GM21619 (cell line): ENCODE data around the gene CFAP46.
"Not testable (repeated sequence)": the region's sequence is repeated elsewhere in the genome, so short reads cannot be mapped to it uniquely, and the experiment has no call there.

Experiments used
- ATAC-seq: cut with Tn5 transposase; IDR thresholded peaks from one replicate; pipeline ENCODE4 v1.9.1; 2021; ENCODE audit not compliant: unreplicated experiment

CFAP46 gene

GRCh38 chr10:132846631-132847415 lies 95.5 kb downstream of the CFAP46 start:
- ATAC-seq = no peak

GRCh38 chr10:132845780-132846595 lies 96.4 kb downstream of the CFAP46 start:
- no peak for ATAC-seq

- ATAC-seq = no peak
These were observed 97.3 kb downstream of the CFAP46 start for GRCh38 chr10:132845041-132845551.

- ATAC-seq = no peak
These were observed 98.1 kb downstream of the CFAP46 start for GRCh38 chr10:132844069-132844809.

DNA sequence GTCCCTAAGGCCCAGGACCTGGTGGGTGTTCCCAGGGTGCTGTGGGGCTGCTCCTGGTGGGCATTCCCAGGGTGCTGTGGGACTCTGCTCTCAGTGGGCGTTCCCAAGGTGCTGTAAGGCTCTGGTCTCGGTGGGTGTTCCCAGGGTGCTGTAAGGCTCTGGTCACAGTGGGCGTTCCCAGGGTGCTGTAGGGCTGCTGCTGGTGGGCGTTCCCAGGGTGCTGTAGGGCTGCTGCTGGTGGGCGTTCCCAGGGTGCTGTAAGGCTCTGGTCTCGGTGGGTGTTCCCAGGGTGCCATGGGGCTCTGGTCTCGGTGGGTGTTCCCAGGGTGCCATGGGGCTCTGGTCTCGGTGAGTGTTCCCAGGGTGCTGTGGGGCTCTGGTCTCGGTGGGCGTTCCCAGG lies 99.1 kb downstream of the CFAP46 start:
- ATAC-seq = not testable (repeated sequence)

GRCh38 chr10:132842397-132842796 lies 100.0 kb downstream of the CFAP46 start:
- no peak for ATAC-seq

- no peak for ATAC-seq
These were observed 100.8 kb downstream of the CFAP46 start for GRCh38 chr10:132841615-132841975.

DNA sequence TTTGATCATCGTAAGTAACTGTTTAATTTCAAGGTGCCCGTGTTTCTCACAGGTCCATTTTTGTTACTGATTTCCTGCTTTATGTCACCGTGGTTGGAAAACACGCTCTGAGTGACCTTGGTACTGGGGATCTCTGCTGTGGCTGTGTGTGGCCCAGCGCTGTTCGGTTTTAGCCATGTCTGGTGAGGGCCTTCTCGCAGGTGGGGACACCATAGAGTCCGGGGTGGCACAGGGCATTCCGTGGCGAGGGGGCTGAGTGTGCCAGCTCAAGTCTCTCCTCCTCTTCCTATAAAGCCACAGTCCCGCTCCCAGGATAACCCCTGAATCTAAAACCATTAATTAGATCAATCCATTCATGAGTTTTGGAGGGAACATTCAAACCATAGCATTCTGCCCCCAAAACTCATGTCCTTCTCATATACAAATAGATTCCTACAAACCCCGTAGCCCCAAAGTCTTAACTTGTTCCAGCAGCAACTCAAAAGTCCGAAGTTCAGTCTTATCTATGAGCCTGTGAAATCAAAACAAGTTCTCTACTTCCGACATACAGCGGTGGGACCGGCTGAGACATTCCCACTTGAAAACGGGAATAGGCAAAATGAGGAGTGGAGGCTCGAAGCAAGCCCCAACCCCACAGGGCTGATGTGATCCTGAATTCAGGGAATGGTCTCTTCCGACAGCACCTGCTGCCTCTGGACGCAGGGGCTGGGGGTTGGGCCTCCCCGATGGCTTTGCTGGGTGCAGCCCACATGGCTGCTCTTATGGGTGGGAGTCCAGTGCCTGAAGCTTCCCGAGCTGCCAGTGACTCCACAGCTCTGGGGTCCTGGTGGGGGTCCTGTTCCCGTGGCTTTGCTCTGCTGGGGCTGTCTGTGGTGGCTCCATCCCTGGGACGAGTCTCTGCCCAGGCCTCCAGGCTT lies 101.4 kb downstream of the CFAP46 start:
- no peak for ATAC-seq

DNA sequence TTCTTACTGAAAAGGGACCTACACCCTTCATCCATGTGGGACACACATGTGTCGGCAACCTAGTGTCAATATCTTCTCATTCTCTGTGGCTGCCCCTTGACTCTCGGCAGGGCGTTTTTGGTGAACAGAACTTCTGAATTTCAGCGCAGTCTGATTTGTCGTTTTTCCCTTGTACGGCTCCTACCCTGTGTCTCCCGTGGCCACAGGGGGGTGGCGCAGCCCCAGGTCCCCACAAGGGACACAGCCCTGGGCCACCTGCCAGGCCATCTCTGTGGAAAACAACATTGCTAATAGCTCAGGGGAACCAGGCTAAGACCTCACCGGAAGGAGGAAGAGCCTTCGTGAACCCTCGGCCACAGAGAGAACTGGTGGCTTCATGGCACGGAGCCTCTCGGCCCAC lies 103.3 kb downstream of the CFAP46 start:
- ATAC-seq = no peak

- no peak for ATAC-seq
These were observed 103.9 kb downstream of the CFAP46 start for GRCh38 chr10:132838346-132838970.

DNA sequence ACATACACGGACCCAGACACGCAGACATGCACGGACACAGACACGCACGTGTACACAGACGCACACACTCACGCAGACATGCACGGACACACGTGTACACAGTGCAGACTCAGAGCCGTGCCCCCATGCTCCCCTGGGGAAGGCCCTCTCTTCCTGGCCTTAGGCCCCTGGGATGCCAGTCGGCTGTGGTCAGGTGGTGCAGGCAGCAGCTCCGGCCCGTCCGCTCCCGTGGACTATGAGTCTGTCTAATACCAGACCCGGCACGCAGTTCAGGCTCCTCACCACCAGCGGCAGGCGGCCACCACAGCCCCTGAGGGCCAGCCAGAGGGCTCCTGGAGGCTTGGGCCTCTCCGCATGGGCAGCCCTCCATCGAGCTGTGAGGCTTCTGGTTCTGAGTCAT lies 104.5 kb downstream of the CFAP46 start:
- no peak for ATAC-seq

GRCh38 chr10:132836832-132837540 lies 105.4 kb downstream of the CFAP46 start:
- no peak for ATAC-seq

DNA sequence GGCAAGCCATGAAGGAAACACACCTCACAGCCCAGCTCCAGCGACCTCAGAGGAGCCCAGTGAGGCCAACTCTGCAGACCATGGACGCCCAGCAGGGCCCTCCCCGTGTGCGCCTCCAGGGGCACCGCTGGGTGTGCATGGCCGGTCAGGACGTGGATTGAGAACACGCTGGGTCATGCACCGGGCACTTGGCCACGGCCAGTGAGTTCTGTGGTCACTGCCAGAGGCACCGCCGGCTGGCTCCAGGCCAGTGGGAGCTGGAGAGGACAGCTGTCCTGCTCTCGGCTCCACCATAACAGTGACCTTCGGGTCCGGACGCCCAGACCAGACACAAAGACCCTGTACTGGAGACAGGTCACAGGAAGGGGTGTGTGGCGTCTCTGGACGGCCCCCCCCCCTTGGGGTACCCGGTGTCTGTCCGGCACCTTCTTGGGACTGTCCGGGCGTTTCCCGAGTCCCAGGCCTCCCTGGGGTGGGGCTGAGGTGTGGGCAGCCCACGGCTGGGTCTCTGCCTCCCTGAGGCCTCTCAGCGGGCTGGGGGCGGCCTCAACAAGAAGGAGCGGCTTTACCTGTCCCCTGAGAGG lies 106.0 kb downstream of the CFAP46 start:
- no peak for ATAC-seq

DNA sequence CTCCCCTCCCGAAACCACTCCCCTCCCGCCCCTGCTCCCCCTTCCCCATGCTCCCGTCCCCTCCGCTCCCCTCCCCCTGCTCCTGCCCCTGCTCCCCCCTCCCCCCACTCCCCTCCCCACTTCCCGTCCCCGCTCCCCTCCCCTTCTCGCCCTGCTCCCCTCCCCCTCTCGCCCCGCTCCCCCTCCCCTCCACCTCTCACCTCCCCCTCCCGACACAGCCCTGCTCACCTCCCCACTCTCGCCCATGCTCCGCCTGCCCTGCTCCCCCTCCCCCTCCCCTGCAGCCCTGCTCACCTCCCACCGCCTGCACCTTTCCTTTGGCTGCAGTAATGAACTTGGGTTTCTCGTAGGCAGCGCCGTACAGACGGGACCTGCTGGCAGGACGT lies 106.5 kb downstream of the CFAP46 start:
- ATAC-seq = no peak

GRCh38 chr10:132834891-132835847 lies 107.2 kb downstream of the CFAP46 start:
- ATAC-seq = no peak

GRCh38 chr10:132834311-132834761 lies 108.0 kb downstream of the CFAP46 start:
- ATAC-seq = no peak

DNA sequence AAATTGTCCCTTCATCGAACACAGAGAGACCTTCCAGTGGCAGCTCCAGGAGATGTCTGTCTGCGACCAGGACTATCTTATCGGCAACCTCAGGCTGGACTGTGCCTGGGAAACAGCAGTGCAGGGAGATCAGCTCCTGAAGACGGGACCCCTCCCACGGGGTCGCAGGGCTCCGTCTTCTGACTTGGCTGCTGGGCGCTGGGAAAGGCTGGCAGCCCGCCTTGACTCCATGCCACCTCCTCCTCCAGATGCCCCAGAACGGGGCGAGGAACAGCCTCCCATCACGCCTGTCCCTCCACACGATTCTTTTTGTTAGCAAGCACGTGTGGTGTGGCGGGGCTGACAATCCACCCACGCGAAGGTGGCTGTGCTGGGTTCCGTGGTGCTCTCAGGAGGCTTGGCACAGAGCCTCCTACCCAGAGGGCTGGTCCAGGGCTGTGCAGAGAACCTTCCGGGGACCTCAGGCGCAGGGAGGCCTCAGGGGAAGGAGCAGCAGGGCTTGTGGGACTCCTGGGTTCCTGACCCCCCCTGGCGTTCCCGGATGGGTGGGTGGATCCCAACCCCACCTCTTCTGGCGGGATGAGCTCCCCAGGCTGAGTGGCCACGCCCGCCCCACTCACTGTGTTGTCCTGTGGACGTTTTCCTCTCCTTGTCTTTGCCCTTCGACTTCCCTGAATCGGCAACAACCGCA lies 108.8 kb downstream of the CFAP46 start:
- ATAC-seq = no peak
